ENCODE results near the gene DHRS7B. TPM values are rescaled to one million over a fixed set of nuclear protein-coding genes. Genes with fewer than 3 reads are reported as not detected.

DHRS7B gene
- total RNA-seq, 4 donors from 2014 or later, result 14.6 to 80.6 (median 47.7) TPM

- Histone ChIP-seq H3K36me3 (no peaks in the 10 kb centered on the region), H3K4me1 (peaks cover 7 to 39% (median 19%) of the 10 kb centered on the region in 4 donors), H3K4me3 (no peak overlapping the region), H3K9me3 (no peaks in the 10 kb centered on the region), H3K27ac (peak overlapping the region; percentile 69 to 73 (median 70)), H3K27me3 (no peaks in the 10 kb centered on the region)
- in situ Hi-C loops (cut with MboI; ENCODE audit: low pct_ligation_motif_present in 1 of 4, low pct_unique_long_range_greater_than_20kb in 1 of 4, low sequenced_read_pairs in 3 of 4), result no loop called here
- no peak for DNase-seq
- TF ChIP-seq EP300 (IDR thresholded peaks at IDR 0.05; ENCODE audit: low read depth), result no peak
- no peak for TF ChIP-seq POLR2A (IDR thresholded peaks at IDR 0.05)
- TF ChIP-seq CTCF (IDR thresholded peaks at IDR 0.05), result no peak
- no peak for TF ChIP-seq POLR2AphosphoS5 (IDR thresholded peaks at IDR 0.05)
- intact Hi-C loops (cut with DNase I; ENCODE audit: low total_unique reads), result no loop called here
- 61 to 62% methylated on average over 4 to 5 of the region's 5 CpGs for WGBS, 2 donors (ENCODE audit: low coverage in 1 of 2)
Measured at GRCh38 chr17:21166595-21167210, 39.9 kb downstream of the DHRS7B start.

- H3K4me3 ChIP-seq, result no peak overlapping the region
- H3K36me3 ChIP-seq, result no peaks in the 10 kb centered on the region
- H3K27ac ChIP-seq, result peak overlapping the region; percentile 69 to 73 (median 70)
- no peak for DNase-seq
- in situ Hi-C loops (cut with MboI; ENCODE audit: low pct_ligation_motif_present in 1 of 4, low pct_unique_long_range_greater_than_20kb in 1 of 4, low sequenced_read_pairs in 3 of 4), result no loop called here
- intact Hi-C loops (cut with DNase I; ENCODE audit: low total_unique reads), result no loop called here
- no peaks in the 10 kb centered on the region for H3K9me3 ChIP-seq
- TF ChIP-seq CTCF (IDR thresholded peaks at IDR 0.05) (no peak), POLR2AphosphoS5 (IDR thresholded peaks at IDR 0.05) (no peak), POLR2A (IDR thresholded peaks at IDR 0.05) (no peak), EP300 (IDR thresholded peaks at IDR 0.05; ENCODE audit: low read depth) (no peak)
- H3K27me3 ChIP-seq, result no peaks in the 10 kb centered on the region
- H3K4me1 ChIP-seq, result peaks cover 5 to 34% (median 15%) of the 10 kb centered on the region in 4 donors
- 75 to 81% methylated on average over 1 to 5 of the region's 5 CpGs for WGBS, 2 donors (ENCODE audit: low coverage in 1 of 2)
Measured at GRCh38 chr17:21167303-21167702, 40.5 kb downstream of the DHRS7B start.

GRCh38 chr17:21168555-21168865 is 41.7 kb downstream of the DHRS7B start:
- intact Hi-C loops (cut with DNase I; ENCODE audit: low total_unique reads), result no loop called here

GRCh38 chr17:21169496-21169895 is 42.7 kb downstream of the DHRS7B start:
- Histone ChIP-seq H3K9me3 (no peaks in the 10 kb centered on the region), H3K36me3 (no peaks in the 10 kb centered on the region), H3K27ac (peak overlapping the region in 1 of 4 donors; percentile 18), H3K27me3 (no peaks in the 10 kb centered on the region), H3K4me1 (peaks cover 5 to 33% (median 14%) of the 10 kb centered on the region in 4 donors), H3K4me3 (no peak overlapping the region)
- intact Hi-C loops (cut with DNase I; ENCODE audit: low total_unique reads), result no loop called here
- WGBS, 2 donors (ENCODE audit: low coverage in 1 of 2), result 95 to 100% methylated on average over 2 to 7 of the region's 7 CpGs
- no peak for DNase-seq
- TF ChIP-seq POLR2A (IDR thresholded peaks at IDR 0.05) (no peak), POLR2AphosphoS5 (IDR thresholded peaks at IDR 0.05) (no peak), EP300 (IDR thresholded peaks at IDR 0.05; ENCODE audit: low read depth) (no peak), CTCF (IDR thresholded peaks at IDR 0.05) (no peak)
- in situ Hi-C loops (cut with MboI; ENCODE audit: low pct_ligation_motif_present in 1 of 4, low pct_unique_long_range_greater_than_20kb in 1 of 4, low sequenced_read_pairs in 3 of 4), result no loop called here

More at GRCh38 chr17:21168555-21168865, 41.7 kb downstream of the DHRS7B start:
- TF ChIP-seq POLR2A (IDR thresholded peaks at IDR 0.05) (no peak), CTCF (IDR thresholded peaks at IDR 0.05) (no peak), POLR2AphosphoS5 (IDR thresholded peaks at IDR 0.05) (no peak), EP300 (IDR thresholded peaks at IDR 0.05; ENCODE audit: low read depth) (no peak)
- 96% methylated on average over 12 of the region's 12 CpGs; no CpG with 5 or more reads in 1 of the 2 donors for WGBS, 2 donors (ENCODE audit: low coverage in 1 of 2)
- in situ Hi-C loops (cut with MboI; ENCODE audit: low pct_ligation_motif_present in 1 of 4, low pct_unique_long_range_greater_than_20kb in 1 of 4, low sequenced_read_pairs in 3 of 4), result no loop called here
- DNase-seq, result no peak
- Histone ChIP-seq H3K4me3 (no peak overlapping the region), H3K4me1 (peaks cover 5 to 33% (median 14%) of the 10 kb centered on the region in 4 donors), H3K9me3 (no peaks in the 10 kb centered on the region), H3K36me3 (no peaks in the 10 kb centered on the region), H3K27me3 (no peaks in the 10 kb centered on the region), H3K27ac (no peak overlapping the region)

Measured in transverse colon (tissue), 4 donors.